GM13976 (cell line): ENCODE measurements around the gene HS3ST4.

Source experiments
- DNase-seq: peaks from one replicate; pipeline ENCODE4 v3.0.0; 2012; ENCODE audit warnings: low spot score
- CTCF ChIP-seq: IDR thresholded peaks from 2 replicates; pipeline ENCODE4 v1.5.1; 2012; ENCODE audit warnings: borderline replicate concordance, mild to moderate bottlenecking; ENCODE audit not compliant: insufficient read depth; ENCODE audit errors: extremely low read depth, missing control alignments, control extremely low read depth
- in situ Hi-C: fragments of 300-500 bp; cut with MboI; formaldehyde crosslinking; loops from one replicate; pipeline ENCODE4 v1.12.0; 2022; ENCODE audit warnings: low sequenced_read_pairs, mixed read lengths, inconsistent platforms; ENCODE audit not compliant: unreplicated experiment

HS3ST4 gene

GRCh38 chr16:26041952-26042668 lies 350.4 kb downstream of the HS3ST4 start:
- no peak for DNase-seq
- no peak for TF ChIP-seq CTCF
- in situ Hi-C loops, result no loop called here

- no peak for TF ChIP-seq CTCF
- in situ Hi-C loops, result no loop called here
- DNase-seq, result no peak
These were observed 358.7 kb downstream of the HS3ST4 start for GRCh38 chr16:26050472-26050871.

DNA sequence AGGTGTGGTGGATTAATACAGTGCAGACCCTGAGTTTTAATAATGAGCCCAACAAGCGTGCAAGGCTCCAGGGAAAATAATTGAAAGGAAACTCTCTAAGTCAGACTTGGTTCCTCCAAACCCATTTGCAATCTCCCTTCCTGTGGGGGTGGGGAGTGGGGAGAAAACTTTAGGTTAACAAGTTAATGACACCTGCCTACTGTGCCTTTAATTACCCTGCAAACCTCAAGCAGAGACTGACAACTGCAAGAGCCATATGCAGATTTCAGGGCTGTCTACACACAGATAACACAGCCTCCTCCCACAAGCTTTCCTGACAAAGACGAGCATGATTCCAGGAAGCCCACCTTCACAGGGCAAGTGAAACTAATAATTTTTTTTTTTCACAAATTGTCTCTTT lies 359.3 kb downstream of the HS3ST4 start:
- in situ Hi-C loops, result no loop called here

DNA sequence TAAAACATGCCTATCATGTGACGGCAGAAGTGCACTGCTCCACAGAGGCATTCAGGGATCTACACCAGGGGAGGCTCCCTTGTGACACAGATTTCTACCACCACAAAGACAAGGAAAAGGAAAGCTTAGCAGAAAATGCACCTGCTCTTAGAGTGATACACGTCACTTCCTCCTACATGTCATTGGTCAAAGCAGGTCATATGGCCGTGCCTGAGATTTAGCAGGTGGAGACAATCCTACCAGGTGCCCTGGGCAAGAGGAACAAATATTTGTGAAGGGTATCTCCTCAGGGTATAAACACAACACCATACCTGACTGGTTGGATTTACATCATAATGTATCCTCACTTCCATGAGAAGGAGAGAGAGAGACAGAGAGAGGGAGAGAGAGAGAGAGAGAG lies 362.1 kb downstream of the HS3ST4 start:
- in situ Hi-C loops, result no loop called here
- DNase-seq, result no peak

More for the DNA sequence above, 359.3 kb downstream of the HS3ST4 start:
- no peak for DNase-seq
- no peak for TF ChIP-seq CTCF

GRCh38 chr16:26058326-26058725 lies 366.6 kb downstream of the HS3ST4 start:
- no peak for TF ChIP-seq CTCF
- DNase-seq, result no peak
- in situ Hi-C loops, result no loop called here

More for the DNA sequence above, 362.1 kb downstream of the HS3ST4 start:
- TF ChIP-seq CTCF, result no peak

DNA sequence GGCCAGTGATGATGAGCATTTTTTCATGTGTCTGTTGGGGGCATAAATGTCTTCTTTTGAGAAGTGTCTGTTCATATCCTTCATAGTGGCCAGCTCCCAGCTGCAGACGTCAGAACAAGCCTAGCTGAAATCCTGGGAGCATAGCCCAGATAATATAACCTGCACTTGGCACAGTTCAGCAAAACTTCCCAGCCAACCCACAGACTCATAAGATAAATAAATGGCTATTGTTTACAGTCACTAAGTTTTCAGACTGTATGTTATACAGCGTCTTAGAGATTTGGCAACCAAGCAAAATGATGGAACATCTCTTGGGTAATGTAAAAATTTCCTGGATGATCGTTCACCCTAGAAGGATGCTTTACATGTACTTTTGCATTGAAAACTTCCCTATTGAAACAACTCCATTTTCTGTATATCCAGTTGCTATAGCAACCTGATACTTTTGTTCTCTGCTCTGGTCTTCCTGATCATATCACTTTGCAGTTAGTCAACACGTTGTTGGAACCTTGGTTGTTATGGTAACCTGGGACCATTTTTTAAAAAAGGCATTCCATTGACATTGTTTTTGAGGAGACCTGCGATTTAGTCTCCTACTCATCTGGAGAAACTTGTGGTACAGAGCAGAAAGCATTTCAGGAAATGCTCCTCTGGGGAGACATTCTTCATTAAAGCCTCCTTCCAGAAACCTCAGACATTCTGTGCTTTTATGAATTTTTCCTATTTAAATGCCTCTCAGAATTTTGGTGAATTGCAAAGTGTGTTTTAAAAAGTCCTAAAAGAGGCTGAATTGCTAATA lies 378.7 kb downstream of the HS3ST4 start:
- TF ChIP-seq CTCF, result no peak
- no peak for DNase-seq
- in situ Hi-C loops, result no loop called here
